Esophagus muscularis mucosa (tissue), 4 donors: ENCODE results near the gene ABI3.
"Not testable (repeated sequence)": the region's sequence is repeated elsewhere in the genome, so short reads cannot be mapped to it uniquely, and the experiment has no call there.

Experiments used
- CTCF ChIP-seq, 3 experiments: fragments of 200-600 bp in 2 of 3; fragments of 450-650 bp in 1 of 3; sonication (generic) in 2 of 3; IDR thresholded peaks; one replicate each; pipeline ENCODE4 v1.5.1; 2017 to 2019; ENCODE audit warnings: antibody characterized with exemption in 3 of 3, mild to moderate bottlenecking in 2 of 3, moderate library complexity in 1 of 3
- EP300 ChIP-seq: sonication (generic); formaldehyde crosslinking; IDR thresholded peaks from one replicate; pipeline ENCODE4 v1.6.1; 2017; ENCODE audit warnings: antibody characterized with exemption
- POLR2A ChIP-seq: fragments of 450-650 bp; IDR thresholded peaks from one replicate; pipeline ENCODE4 v1.6.1; 2017; ENCODE audit warnings: antibody characterized with exemption, moderate library complexity, mild to moderate bottlenecking, low read depth
- POLR2AphosphoS5 ChIP-seq, 2 donors: sonication (generic); formaldehyde crosslinking; IDR thresholded peaks; one replicate each; pipeline ENCODE4 v1.6.1; 2017; ENCODE audit warnings: antibody characterized with exemption in 2 of 2

- TF ChIP-seq CTCF (IDR thresholded peaks at IDR 0.05); POLR2A; POLR2AphosphoS5 (IDR thresholded peaks at IDR 0.05); EP300: not testable (repeated sequence)
Observed at GRCh38 chr17:49185381-49185780, 25.1 kb upstream of the ABI3 start.
